Astrocyte (in vitro differentiated cells and primary cell): ENCODE results near the gene IDH3A. TPM values are rescaled to one million over a fixed set of nuclear protein-coding genes. Genes with fewer than 3 reads are reported as not detected.

Experiments used
- DNase-seq: peaks from one replicate; pipeline ENCODE4 v3.0.0-alpha.2; 2010; ENCODE audit warnings: low read depth
- FAIRE-seq: peaks from 2 replicates; lab custom pipeline; 2011; peaks lifted over from hg19 to GRCh38; lab: Jason Lieb, UNC
- H2AFZ ChIP-seq: 2 replicates; pipeline ENCODE4 v1.6.0; 2012; ENCODE audit warnings: low read depth, low read length, inconsistent platforms
- H3K27ac ChIP-seq: 2 replicates; pipeline ENCODE4 v1.5.1; 2011; ENCODE audit warnings: low read depth, low read length, inconsistent platforms
- H3K27me3 ChIP-seq: 2 replicates; pipeline ENCODE4 v1.6.0; 2011; ENCODE audit warnings: low read length, inconsistent platforms; ENCODE audit not compliant: insufficient read depth
- H3K36me3 ChIP-seq: 2 replicates; pipeline ENCODE4 v1.5.1; 2011; ENCODE audit warnings: low read length, inconsistent platforms; ENCODE audit not compliant: insufficient read depth
- H3K4me1 ChIP-seq: 2 replicates; pipeline ENCODE4 v1.5.1; 2011; ENCODE audit warnings: low read length, inconsistent platforms; ENCODE audit not compliant: insufficient read depth
- H3K4me2 ChIP-seq: 2 replicates; pipeline ENCODE4 v1.6.0; 2012; ENCODE audit warnings: low read length, inconsistent platforms
- H3K4me3 ChIP-seq: 2 replicates; pipeline ENCODE4 v1.5.1; 2011; ENCODE audit warnings: low read depth, mild to moderate bottlenecking, low read length, inconsistent platforms; ENCODE audit not compliant: insufficient read depth
- H3K79me2 ChIP-seq: 2 replicates; pipeline ENCODE4 v1.6.0; 2012; ENCODE audit warnings: mild to moderate bottlenecking, low read length, inconsistent platforms; ENCODE audit not compliant: insufficient read depth
- H3K9ac ChIP-seq: 2 replicates; pipeline ENCODE4 v1.6.0; 2012; ENCODE audit warnings: mild to moderate bottlenecking, low read length, inconsistent platforms
- H3K9me3 ChIP-seq: 2 replicates; pipeline ENCODE4 v1.5.1; 2012; ENCODE audit warnings: low read depth, mild to moderate bottlenecking, low read length, inconsistent platforms; ENCODE audit not compliant: insufficient read depth
- H4K20me1 ChIP-seq: 2 replicates; pipeline ENCODE4 v1.6.0; 2012; ENCODE audit warnings: low read length, inconsistent platforms; ENCODE audit not compliant: insufficient read depth
- H3K27ac Mint-ChIP-seq: one replicate; pipeline ENCODE4 v1.8.0; 2021; ENCODE audit warnings: mild to moderate bottlenecking, mixed read lengths; ENCODE audit not compliant: unreplicated experiment
- H3K27me3 Mint-ChIP-seq: one replicate; pipeline ENCODE4 v1.8.0; 2021; ENCODE audit warnings: low read depth, mixed read lengths; ENCODE audit not compliant: unreplicated experiment
- H3K36me3 Mint-ChIP-seq: one replicate; pipeline ENCODE4 v1.8.0; 2021; ENCODE audit warnings: low read depth, mixed read lengths; ENCODE audit not compliant: unreplicated experiment
- H3K4me1 Mint-ChIP-seq: one replicate; pipeline ENCODE4 v1.8.0; 2021; ENCODE audit warnings: low read depth, mixed read lengths; ENCODE audit not compliant: unreplicated experiment
- H3K4me3 Mint-ChIP-seq: one replicate; pipeline ENCODE4 v1.8.0; 2021; ENCODE audit warnings: mild to moderate bottlenecking, moderate library complexity, mixed read lengths; ENCODE audit not compliant: unreplicated experiment
- H3K9me3 Mint-ChIP-seq: one replicate; pipeline ENCODE4 v1.8.0; 2021; ENCODE audit warnings: mild to moderate bottlenecking, mixed read lengths; ENCODE audit not compliant: unreplicated experiment
- EZH2 ChIP-seq: IDR thresholded peaks from 2 replicates; pipeline ENCODE4 v1.6.1; 2012; ENCODE audit warnings: mild to moderate bottlenecking, low read length, inconsistent platforms; ENCODE audit not compliant: insufficient read depth
- total RNA-seq: library from RNA; stranded (reverse); gene quantifications from 2 replicates; pipeline ENCODE4 v1.2.1, GENCODE V29; 2021
- TF ChIP-seq, protein P1 (sequence below): IDR thresholded peaks from 2 replicates; pipeline ENCODE4 v1.5.1; 2011; ENCODE audit warnings: low read depth, mild to moderate bottlenecking, inconsistent platforms, low read length, moderate library complexity; ENCODE audit not compliant: insufficient read depth

The IDH3A gene
- total RNA-seq, 1 donor from 2014 or later: 36.3 TPM

DNA sequence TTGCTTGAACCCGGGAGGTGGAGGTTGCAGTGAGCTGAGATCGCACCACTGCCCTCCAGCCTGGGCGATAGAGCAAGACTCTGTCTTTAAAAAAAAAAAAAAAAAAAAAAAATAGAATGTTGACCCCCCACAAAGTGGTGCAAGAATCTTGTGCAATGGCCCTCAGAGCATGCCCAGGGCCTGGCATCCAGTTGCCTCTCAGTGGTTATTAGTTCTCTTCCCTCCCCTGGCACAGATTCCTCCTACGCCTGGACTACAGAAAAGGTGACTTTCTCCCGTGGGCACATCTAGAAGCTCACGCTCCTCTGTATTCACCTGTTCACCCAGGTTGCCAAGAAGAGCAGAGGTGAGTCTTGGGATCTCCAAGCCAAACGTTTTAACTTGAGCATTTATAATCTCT lies 48.5 kb downstream of the IDH3A start:
- no peak overlapping the region for H3K27ac ChIP-seq
- no peaks in the 10 kb centered on the region for H3K9me3 Mint-ChIP-seq
- no peak overlapping the region for H3K4me3 ChIP-seq
- H3K27me3 ChIP-seq: peaks cover 6% of the 10 kb centered on the region
- H3K9me3 ChIP-seq: no peaks in the 10 kb centered on the region
- H3K4me3 Mint-ChIP-seq: no peak overlapping the region
- no peaks in the 10 kb centered on the region for H4K20me1 ChIP-seq
- H3K27me3 Mint-ChIP-seq: peaks cover 35% of the 10 kb centered on the region
- no peaks in the 10 kb centered on the region for H3K4me1 Mint-ChIP-seq
- no peaks in the 10 kb centered on the region for H3K4me1 ChIP-seq
- DNase-seq (no peak), FAIRE-seq (no peak)
- no peak overlapping the region for H3K9ac ChIP-seq
- no peak overlapping the region for H3K4me2 ChIP-seq
- H2AFZ ChIP-seq: no peak overlapping the region
- no peaks in the 10 kb centered on the region for H3K36me3 Mint-ChIP-seq
- H3K36me3 ChIP-seq: no peaks in the 10 kb centered on the region
- no peak overlapping the region for H3K27ac Mint-ChIP-seq
- TF ChIP-seq, protein P1, sequence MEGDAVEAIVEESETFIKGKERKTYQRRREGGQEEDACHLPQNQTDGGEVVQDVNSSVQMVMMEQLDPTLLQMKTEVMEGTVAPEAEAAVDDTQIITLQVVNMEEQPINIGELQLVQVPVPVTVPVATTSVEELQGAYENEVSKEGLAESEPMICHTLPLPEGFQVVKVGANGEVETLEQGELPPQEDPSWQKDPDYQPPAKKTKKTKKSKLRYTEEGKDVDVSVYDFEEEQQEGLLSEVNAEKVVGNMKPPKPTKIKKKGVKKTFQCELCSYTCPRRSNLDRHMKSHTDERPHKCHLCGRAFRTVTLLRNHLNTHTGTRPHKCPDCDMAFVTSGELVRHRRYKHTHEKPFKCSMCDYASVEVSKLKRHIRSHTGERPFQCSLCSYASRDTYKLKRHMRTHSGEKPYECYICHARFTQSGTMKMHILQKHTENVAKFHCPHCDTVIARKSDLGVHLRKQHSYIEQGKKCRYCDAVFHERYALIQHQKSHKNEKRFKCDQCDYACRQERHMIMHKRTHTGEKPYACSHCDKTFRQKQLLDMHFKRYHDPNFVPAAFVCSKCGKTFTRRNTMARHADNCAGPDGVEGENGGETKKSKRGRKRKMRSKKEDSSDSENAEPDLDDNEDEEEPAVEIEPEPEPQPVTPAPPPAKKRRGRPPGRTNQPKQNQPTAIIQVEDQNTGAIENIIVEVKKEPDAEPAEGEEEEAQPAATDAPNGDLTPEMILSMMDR: no peak
- TF ChIP-seq EZH2: no peak
- H3K79me2 ChIP-seq: no peaks in the 10 kb centered on the region

DNA sequence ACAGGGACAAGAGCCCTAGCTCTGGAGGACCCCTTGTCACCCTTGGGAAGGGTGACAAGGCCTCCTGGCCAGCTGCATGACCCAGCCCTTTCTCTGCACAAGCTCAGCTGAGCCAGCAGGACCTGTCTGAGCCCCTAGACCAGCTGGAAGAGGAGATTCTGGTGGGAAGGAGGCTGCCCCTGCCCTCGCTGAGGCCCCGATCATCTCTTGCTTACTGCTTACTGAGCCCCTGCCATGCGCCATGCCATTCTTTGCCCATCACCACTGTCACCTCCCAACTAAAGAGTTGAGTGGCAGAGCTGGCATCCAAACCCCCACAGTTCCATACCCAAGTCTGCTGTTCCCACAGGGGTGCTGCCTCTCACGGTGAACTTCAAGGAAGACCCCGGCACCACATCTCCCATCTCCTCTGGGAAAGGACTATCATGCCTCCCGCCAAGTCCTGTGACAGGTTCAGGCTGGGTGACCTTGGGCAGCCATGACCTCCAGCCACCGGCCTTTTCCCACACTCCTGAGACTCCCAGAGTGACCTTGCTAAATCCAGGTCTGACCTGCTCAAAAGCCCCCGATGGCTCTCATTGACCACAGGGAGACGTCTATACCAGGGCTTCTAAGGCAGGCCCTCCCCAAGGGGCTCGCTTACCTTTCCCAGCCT lies 51.2 kb downstream of the IDH3A start:
- no peaks in the 10 kb centered on the region for H3K9me3 Mint-ChIP-seq
- Histone ChIP-seq H3K27me3 (peaks cover 8% of the 10 kb centered on the region), H3K9me3 (no peaks in the 10 kb centered on the region), H3K36me3 (no peaks in the 10 kb centered on the region), H4K20me1 (no peaks in the 10 kb centered on the region), H3K9ac (no peak overlapping the region), H3K27ac (no peak overlapping the region), H3K4me1 (no peaks in the 10 kb centered on the region), H3K4me3 (no peak overlapping the region), H3K79me2 (no peaks in the 10 kb centered on the region), H2AFZ (no peak overlapping the region), H3K4me2 (no peak overlapping the region)
- no peak overlapping the region for H3K27ac Mint-ChIP-seq
- H3K4me3 Mint-ChIP-seq: no peak overlapping the region
- no peaks in the 10 kb centered on the region for H3K4me1 Mint-ChIP-seq
- no peak for FAIRE-seq
- TF ChIP-seq EZH2: no peak
- TF ChIP-seq, protein P1: no peak
- peaks cover 34% of the 10 kb centered on the region for H3K27me3 Mint-ChIP-seq
- DNase-seq: no peak
- H3K36me3 Mint-ChIP-seq: no peaks in the 10 kb centered on the region
